Left ventricle myocardium superior (tissue), 1 donor: ENCODE data around the gene SND1. TPM values are rescaled to one million over a fixed set of nuclear protein-coding genes. Genes with fewer than 3 reads are reported as not detected.
"Not testable (repeated sequence)": the region's sequence is repeated elsewhere in the genome, so short reads cannot be mapped to it uniquely, and the experiment has no call there.

Experiments used
- ATAC-seq: fragments of 200-7000 bp; cut with Tn5 transposase; one replicate; pipeline ENCODE4 v1.9.1; 2020; ENCODE audit warnings: mild to moderate bottlenecking, moderate library complexity
- DNase-seq: peaks from one replicate; pipeline ENCODE4 v3.0.0-alpha.2; 2020
- intact Hi-C: fragments of 100-400 bp; cut with micrococcal nuclease; formaldehyde crosslinking; loops from one replicate; pipeline ENCODE4 v1.11.0; 2022
- total RNA-seq: library from RNA; stranded (reverse); fragmentation: NEBNext Ultra II Directional; extraction: Animal tissue kit (Norgen Biotek cat#: 25700); gene quantifications from one replicate; pipeline ENCODE4 v1.2.1, GENCODE V29; 2021
- donor health status: DM: no; HTN: yes; CAD: no; lungs with severe emphysema.

SND1 gene
- total RNA-seq, 1 donor from 2014 or later, result 92.3 TPM

DNA sequence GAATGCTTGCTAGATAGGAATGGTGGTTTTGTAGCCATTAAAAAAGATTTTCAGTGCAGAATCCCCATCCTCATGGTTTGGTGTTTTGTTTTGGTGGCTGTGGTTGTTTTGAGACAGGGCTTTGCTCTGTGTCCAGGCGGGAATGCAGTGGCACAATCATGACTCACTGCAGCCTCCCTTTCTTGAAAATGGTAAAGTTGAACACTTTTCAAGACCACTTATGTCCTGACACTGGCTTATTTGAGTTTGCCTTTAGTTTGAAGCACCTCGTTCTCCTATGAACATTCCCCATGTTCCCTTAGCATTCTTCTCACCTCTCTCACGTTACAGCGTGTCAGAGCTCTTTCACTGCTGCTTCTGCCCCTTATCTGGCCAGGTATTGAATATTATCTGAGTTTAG is 239.2 kb downstream of the SND1 start:
- ATAC-seq (no peak), DNase-seq (no peak)
- intact Hi-C loops, result no loop called here

DNA sequence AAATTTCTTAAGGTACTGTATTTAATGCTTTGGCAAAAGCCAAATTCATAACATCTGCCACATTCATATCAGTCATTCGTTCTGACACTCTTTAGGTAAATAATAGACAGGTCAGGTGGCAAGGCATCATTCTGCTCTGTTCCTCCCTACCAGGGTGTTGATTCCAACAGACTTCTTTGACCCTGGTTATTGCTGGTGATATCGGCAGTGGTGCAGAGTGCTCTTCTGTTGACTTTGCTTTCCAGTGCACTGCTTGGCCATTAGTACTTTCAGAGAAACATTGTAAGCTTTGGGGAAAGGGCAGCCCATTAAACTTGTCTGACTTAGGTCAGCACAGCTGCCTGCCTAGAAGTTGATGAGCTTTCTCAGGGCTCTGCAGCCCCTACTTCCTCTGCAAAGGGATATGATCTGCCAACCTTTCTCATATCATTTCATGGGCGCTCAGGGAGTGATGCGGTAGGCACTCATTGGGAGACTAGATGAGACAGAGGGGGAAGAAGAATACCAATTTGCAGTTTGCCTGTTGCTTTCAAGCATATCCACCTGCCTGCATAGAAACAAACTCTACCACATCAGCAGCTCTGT is 240.0 kb downstream of the SND1 start:
- intact Hi-C loops, result no loop called here
- ATAC-seq (no peak), DNase-seq (no peak)

DNA sequence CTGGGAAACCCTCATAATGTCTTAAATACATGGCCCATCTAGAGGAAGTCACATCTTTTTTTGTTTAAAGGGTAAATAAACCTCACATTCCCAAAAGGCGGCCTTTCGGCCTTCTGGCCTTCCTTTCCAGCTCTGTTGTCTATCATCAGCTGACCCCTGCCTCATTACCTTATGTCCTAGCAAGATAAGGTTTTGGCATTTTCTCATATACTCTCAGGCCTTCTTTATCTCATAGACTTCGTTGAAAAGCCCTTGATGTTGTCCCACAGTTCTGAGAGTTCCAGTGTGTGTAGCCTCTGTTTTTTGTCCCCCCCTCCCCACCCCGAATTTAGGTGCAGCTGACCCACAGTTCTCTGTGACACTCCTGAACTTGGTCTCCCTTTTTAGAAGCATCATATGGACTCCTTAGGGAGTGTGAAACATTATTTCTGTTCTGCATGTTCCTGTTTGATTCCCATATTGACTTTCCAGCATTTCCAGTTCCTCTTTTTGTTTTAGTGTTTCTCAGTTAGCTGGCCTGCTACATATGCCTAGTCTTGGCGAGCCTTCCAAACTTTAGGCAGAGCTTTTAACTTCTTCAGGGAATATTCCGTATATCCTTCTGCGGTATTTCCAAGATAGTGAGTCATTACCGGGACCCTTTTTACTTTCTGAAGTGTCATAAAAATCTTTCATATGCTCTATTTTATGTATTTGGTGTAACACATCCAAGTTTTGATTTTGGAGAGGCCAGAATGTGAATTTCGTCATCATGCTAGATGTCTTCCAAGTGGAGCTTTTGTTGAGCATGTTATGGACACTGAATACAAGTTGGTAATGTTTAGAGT is 240.7 kb downstream of the SND1 start:
- intact Hi-C loops, result no loop called here
- no peak for DNase-seq
- ATAC-seq, result peak; percentile 19

GRCh38 chr7:127893547-127893946 is 241.6 kb downstream of the SND1 start:
- ATAC-seq (no peak), DNase-seq (no peak)
- intact Hi-C loops, result no loop called here

DNA sequence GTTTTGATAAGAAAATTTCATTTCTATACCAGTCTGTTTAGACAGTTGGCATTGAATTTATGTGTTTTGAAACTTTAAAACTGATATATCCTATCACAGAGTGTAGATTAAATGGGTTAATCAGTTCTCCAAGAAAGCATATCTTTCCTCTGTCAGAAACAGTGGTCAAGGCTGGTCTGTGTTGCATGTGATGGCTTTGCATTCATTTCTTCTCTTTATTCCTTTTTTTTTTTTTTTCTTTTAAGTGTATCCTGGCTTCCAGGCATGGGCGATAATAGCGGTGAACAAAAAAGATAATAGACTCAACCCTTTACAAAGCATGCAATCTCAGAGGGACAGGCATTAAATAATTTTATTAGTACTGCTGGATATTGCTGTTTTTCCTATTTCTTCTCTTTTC is 242.6 kb downstream of the SND1 start:
- intact Hi-C loops, result no loop called here
- ATAC-seq (no peak), DNase-seq (no peak)

DNA sequence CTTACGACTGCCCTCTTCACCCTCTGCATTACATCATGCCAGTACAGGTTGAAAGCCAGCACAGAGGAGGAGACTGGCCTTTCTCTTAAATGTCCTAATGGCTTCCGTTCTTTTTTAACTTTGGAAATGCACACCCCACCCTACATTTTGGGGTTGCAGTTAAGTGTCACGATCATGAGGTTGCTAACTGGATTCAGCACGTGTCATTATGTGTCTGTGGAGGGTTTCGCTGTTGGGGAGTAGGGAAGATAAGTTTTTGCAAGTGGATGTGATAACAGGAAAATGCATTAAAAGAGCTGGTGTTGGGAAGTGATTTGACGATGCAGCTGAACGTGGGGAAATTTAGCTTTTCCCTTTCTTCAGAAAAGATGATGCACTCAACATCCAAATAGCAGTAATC is 243.4 kb downstream of the SND1 start:
- DNase-seq (no peak), ATAC-seq (no peak)
- intact Hi-C loops, result no loop called here

DNA sequence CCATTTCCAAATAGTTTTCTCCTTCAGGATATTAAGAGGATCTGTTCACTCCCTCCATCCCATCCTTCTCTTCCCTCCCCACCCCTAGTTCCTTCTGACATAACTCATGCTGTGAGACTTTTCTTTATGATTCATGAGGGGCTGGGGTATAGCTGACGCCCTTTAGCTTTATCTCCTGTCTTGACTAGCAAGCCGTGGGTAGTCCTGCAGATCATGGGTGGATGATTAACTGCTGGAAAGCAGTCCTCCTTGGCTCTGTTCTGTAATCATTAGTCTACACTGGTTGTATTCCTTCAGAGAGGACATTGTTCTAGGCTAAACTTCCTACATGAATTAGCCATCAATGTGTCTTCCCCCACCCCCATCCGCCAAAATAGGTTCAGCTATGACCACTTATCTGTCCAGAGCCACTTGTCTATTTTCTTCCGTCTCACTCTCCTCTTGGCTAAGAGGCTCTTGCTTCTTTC is 243.9 kb downstream of the SND1 start:
- no peak for DNase-seq
- no peak for ATAC-seq
- intact Hi-C loops, result no loop called here

- ATAC-seq (no peak), DNase-seq (no peak)
- intact Hi-C loops, result no loop called here
Measured at GRCh38 chr7:127896659-127897058, 244.7 kb downstream of the SND1 start.

DNA sequence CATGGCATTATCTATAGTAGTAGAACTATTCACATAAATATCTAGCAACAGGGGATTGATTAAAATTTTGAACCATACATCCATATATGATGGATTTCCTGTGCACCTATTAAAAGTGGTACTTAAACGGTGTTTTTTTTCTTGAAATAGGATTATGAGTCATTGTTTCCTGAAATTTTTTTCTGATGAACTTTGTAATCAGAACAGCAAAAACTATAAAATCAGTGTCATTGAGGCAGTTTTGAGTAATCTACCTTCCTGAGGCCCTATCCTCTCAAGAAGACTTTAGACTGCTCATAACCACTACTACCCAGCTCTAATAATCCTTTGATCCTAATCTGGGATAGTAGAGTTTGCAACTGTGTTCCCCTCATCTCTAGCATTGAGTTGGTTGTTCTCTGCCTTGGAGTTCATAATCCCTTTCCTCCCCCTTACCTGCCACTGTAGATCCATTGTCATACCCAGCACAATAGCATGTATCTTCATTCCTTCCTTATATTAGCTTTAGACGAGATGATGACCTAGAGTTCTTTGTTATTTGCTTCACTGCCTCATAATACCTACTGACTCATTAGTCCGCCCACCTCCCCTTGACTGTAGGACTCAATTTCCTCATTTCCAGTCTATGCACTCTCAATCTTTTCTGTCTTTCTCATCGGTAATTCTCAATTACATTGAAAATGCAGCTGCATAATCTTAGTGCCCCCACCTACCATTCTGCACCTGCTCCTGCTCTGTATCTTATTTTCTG is 245.9 kb downstream of the SND1 start:
- no peak for DNase-seq
- no peak for ATAC-seq
- intact Hi-C loops, result no loop called here

GRCh38 chr7:127899411-127899810 is 247.4 kb downstream of the SND1 start:
- DNase-seq (no peak), ATAC-seq (no peak)
- intact Hi-C loops, result no loop called here

- DNase-seq (no peak), ATAC-seq (no peak)
- intact Hi-C loops, result no loop called here
Measured at GRCh38 chr7:127900141-127900540, 248.1 kb downstream of the SND1 start.

DNA sequence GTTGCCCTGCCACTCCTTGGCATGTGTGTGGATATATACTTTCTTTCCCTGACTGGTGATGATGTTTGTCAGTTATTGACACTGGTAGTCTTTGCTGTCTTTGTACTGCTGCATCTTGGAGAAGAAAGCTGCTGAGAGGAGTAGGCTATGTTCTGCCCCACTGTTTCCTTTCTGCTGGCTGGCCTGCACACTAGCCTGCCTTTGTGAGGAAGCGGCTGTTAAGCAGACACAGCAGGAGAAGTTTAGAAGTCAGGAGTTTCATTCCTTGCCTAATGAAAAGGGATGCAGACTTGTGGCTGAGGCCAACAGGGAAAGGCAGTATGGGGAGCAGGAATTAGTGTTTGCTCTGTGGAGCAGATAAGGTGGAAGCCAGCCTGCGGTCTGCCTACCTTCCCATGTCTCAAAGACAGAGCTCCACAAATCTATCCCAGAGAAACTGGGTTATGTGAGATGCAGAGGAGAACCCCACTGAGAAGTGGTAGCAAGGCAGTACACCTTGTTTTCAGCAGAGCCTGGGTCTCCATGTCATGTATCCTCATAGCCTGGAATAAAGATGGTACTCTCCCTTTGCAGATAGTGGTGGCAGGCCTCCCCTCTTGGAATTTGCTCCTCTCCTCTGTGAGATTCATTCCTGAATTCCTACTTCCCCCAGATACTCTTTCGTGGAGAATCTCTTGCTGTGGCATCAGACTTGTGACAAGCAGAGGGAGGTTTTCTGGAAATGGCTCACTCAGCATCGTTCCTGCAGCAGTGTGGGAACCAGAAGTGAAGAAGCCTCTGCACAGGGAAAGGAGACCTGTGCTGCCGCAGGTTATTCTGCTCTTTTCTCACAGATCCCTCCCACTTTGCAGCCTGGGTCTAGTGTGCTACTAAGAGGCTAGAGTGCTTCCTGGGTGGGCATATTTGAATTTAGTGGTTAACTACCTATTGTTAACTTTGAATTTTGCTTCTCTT is 249.0 kb downstream of the SND1 start:
- DNase-seq, result no peak
- ATAC-seq, result no peak
- intact Hi-C loops, result no loop called here

GRCh38 chr7:127901895-127902703 is 250.1 kb downstream of the SND1 start:
- intact Hi-C loops, result no loop called here
- no peak for DNase-seq
- ATAC-seq, result no peak

- DNase-seq, intact Hi-C loops, ATAC-seq: not testable (repeated sequence)
Measured at GRCh38 chr7:127902753-127903152, 250.8 kb downstream of the SND1 start.

- ATAC-seq (no peak), DNase-seq (no peak)
- intact Hi-C loops, result no loop called here
Measured at GRCh38 chr7:127903892-127904669, 252.1 kb downstream of the SND1 start.

- intact Hi-C loops, result no loop called here
- DNase-seq (no peak), ATAC-seq (no peak)
Measured at GRCh38 chr7:127904670-127904985, 252.6 kb downstream of the SND1 start.

- intact Hi-C loops, result no loop called here
- no peak for ATAC-seq
- no peak for DNase-seq
Measured at GRCh38 chr7:127905021-127905420, 253.0 kb downstream of the SND1 start.
